Frontal cortex (tissue), 4 donors: ENCODE results near the gene PLEKHA7. TPM values are rescaled to one million over a fixed set of nuclear protein-coding genes. Genes with fewer than 3 reads are reported as not detected.

Source experiments
- DNase-seq, 2 donors: peaks; one replicate each; pipeline ENCODE4 v3.0.0; 2012; ENCODE audit warnings: low spot score in 2 of 2
- FAIRE-seq: peaks from 2 replicates; lab custom pipeline; 2012; peaks lifted over from hg19 to GRCh38; lab: Jason Lieb, UNC
- total RNA-seq: library from RNA; depleted of rRNA; stranded (reverse); fragments of >200 nt; gene quantifications from one replicate; pipeline ENCODE4 v1.2.3, GENCODE V29; 2014
- donor health status: control.
- donor health status: control.
- donor health status: control.

PLEKHA7 gene
- total RNA-seq, 1 donor from 2014 or later, result 6.9 TPM

DNA sequence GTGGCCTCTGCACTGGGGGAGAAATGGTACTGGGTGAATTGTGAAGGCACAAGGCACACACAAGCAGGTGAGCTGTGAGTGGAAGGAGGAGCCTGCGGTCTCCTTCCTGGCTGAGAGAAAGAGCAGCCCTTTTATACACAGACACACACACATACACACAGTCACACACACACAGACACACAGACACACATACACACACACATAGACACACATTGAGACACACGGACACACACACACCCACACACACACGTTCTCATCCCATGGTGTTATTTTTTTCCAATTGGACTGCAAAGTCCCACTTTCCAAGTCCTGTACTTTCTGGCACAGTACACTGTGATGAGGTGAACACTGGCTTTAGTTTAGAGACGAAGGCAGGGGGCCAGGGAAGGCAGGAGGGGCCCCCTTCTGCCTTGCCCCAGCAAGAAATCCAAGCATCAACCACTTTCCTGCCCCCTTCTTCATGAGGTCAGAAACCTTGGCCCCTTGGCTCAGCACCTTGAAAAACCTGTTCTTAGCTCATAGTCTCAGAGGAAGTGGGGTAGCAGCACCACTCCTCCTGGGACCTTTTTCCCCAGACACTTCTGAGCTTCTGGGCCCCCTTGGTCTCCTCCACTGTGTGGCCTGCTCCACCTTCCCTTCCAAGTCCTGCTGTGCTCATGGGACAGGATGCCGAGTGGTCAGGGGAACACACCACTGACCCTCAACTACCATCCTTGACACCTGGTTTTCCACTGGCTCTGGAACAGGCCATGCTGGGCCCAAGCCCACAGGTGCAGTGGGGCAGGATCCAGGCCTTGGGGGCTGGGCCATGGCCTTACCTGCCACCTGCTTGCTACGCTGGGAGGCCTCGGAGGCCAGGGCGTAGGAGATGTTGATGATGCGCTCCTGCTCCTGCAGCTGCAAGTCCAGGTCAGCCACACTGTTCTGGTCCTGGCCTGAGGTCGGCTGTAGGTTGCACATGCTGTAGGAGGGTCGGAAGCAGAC is 232.0 kb downstream of the PLEKHA7 start:
- FAIRE-seq, result no peak
- DNase-seq, result no peak

DNA sequence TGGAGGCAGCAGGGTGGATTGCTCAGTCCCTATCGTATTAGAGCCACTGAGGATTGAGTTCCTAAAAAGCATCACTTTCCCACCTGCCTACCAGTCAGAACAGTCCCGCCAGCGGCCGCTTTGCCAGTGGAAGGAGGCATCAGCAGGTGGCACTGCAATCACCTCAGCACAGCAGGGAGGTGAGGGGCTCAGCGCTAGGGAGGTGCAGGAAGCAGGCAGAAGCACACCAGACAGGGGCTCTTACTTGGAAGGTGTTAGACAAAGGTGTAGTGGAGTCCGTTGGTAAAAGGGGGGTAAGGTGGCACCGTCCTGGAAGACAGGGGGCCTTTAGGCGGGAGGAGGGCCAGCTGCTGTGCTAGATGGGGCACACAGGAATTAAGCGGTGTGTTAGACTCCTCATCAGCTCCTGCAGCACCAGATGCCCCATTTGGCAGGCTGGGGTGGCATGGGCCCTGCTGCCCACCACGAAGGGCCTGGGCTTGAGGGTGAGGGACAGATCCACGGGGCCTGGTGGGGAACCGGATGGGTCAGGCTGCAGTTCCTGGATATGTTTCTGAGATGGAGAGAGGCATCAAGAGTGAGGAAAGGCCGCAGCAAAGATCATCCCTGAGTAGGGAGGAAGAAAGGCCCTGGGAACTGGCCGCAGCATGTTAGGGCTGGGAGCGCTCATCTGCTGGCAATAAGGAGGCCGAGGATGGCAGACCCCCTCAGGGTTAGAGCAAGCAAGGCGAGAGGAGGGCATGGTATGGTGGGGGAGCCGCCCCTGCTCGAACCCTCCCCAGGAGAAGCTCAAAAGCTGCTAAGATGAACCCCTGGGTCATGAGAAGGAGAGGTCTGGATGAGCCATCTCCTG is 233.3 kb downstream of the PLEKHA7 start:
- DNase-seq, result no peak
- FAIRE-seq, result no peak

DNA sequence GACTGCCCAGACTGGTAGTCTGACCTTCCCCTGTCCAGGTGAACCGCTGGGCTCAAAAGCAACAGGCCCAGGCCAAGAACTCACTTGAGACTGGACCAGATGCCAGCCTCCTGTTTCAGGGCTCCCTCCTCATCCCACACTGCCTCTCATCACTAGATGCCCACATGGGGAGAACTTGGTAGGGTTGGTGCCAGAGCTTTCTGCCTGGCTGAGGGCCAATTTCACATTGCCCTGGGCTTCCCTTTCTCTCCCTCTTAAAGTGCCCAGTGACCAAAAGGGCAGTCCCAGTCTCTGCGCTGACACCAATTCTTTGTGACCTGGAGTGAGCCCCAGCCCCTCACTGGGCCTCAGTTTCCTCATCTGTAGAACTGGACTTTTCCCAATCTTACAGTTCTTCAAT is 234.1 kb downstream of the PLEKHA7 start:
- no peak for DNase-seq
- FAIRE-seq, result no peak

DNA sequence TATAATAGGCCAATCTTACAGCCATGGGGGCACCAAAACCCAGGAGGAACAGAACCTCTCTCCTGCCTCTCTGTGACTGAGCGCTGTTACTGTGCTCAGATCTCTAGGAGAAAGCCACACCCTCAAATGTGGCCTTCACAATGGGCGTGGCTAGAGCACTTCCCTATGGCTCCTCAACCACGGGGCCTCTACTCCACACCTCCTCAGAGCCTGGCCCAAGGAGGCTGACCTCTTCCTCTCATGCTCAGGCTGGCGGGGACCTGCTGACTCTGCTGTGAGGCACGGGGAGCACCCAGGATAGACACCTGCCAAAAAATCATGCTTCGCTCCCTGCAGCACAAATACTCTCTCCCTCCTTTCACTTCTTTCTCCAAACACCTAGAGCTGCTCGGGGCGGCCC is 234.8 kb downstream of the PLEKHA7 start:
- FAIRE-seq (no peak), DNase-seq (no peak)

DNA sequence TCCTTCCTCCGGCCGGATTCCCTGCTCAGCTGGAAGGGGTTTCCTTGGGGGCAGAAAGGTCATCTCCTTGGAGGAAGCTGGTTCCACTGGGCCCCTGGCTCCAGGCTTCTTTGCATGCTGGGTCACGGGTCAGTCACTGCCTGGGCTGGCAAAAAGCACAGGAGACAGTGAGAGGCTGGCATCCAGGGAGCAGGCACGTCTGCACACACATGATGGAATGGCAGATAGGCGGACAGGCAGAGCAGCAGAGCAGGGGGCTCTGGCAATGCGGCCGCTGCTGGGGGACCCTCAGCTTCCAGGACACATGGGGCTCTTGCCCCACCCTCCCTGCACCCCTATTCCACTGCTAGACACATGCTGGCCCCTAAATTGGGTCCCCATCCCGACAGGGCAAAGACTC is 235.3 kb downstream of the PLEKHA7 start:
- FAIRE-seq, result no peak
- DNase-seq, result no peak

DNA sequence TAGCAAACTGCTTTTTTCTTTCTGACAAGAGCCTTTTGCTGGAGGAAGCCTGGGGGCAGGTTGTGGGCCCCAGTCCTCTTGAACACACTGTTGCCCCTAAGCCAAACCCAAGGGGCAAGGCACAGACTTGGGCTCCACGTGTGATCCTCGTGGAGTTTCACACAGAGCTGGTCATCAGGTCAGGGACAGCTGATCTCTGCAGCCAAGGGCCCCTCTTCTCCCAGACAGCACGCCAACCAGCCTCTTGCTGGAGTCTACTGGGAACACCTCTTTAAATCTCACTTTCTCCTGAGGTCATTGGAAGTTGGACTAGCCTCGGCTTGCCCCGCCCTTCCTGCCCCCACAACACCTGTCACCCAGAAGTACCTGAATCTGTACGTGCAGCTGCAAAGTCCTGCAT is 235.9 kb downstream of the PLEKHA7 start:
- DNase-seq (no peak), FAIRE-seq (no peak)

DNA sequence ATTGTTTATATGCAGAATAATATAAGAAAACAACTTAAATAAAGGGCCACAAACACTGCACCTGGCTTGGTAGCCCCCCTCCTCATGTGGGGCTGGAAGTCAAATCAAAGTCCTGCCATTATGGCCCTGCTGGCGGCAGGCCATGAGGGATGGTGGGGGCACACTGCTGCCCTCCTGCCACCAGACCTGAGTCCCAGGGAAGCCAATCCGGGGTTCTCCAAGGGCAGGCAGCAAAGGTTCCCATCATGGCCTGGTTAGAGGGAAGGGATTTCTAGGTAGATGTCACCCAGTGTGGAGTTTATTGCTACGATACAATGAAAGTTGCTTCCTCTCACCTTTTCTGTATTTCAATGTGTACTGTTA is 236.6 kb downstream of the PLEKHA7 start:
- FAIRE-seq, result no peak
- no peak for DNase-seq

DNA sequence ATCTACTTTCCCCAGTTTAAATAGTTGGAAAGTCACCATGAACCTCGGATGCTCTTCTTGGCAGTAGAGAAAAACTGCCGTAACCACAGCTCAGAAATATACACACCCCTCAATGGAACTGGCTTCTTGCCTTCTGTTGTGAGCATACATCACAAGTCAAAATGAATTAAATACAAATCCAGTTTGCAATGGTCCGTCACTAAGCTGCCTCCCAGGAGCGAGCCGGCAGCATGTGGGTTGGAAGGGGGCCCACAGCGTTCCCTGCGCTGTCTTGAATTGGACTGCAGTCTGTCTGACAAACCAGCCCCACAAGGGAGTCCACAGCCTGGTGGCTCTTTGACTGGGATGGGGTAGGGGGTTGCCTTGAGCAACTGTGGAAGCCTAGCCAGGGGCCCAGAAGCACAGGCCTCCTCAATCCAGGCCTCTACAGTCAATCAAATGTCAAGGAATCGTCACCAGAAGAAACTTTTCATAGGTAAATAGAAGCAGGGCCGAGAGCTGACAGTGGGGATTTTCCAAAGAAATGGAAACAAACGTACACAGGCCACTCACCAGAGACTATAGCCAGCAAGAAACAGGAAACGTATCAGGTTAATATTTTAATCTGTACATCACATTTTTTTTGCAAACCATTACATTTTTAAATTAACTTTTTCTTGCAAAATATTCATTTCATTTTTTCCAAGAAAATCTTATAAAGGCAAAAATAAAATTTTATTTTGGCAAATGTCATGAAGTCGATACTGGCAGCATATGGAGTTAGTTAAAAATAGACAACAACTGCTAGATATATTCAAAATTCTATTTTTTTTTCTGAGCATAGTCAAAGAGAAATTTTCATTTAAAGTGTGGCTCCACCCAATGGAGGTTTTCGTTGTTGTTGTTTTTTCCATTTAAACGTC is 237.3 kb downstream of the PLEKHA7 start:
- DNase-seq (no peak), FAIRE-seq (peak; percentile 56)

DNA sequence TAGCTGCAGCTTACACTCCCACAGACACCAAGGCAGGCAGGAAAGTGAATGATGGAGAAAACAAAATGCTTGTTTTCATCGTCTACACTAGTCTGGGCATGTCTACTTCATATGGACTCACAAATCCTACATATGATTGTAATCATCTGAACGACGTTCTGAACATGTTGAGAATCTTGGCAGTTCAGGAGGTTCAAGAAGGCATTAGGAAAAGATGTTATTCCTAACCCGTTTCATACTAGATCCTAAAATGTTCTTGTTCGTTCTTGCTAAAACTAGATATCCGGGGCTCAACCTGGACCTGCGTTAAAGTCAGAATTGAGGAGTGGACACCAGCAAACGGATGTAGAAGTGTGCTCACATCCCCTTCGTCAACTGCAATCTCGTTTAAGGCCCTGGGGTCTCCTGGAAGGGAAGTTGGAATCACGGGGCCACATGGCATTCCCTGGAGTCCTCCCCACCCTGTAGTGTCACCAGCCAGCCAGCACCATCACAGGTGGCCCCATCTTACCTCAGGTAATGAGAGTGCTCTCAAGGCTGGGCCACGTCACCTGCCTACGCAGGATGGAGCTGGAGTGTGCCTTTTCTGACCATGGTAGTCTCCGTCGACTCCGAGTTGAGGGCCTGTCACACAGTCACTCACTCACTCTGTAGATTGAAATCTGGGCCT is 238.5 kb downstream of the PLEKHA7 start:
- no peak for FAIRE-seq
- DNase-seq, result no peak

DNA sequence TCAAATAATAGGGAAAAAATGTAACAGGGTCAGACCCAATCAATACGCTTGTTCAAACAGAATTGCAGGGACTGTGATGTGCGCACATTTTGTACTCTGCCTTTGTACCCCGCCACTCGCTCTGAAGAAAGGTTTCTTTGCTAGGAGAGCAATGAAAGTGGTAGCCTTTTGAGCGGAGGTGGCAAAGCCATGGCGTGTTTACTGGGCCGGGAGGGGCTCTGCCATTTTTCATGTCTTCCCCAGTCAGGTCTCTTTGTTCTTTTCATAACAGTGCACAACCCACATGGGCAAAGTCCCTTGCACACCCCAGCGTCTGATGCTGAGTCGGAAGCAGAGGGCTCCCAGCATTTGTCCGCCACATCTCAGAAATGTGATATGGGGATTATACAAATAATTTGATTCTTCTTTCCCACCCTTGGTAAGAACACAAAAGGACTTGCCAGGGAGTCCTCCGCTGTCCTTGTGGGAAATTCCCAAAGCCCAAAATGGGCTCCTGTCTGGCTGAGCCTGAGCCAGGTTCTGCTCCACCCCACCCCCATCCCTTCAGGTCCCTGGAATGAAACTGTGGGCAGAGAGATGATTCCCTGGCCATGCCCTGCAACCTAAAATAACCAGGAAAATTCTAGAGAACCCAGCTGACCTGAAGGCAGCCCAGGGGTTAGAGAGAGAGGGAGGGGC is 239.1 kb downstream of the PLEKHA7 start:
- no peak for FAIRE-seq

DNA sequence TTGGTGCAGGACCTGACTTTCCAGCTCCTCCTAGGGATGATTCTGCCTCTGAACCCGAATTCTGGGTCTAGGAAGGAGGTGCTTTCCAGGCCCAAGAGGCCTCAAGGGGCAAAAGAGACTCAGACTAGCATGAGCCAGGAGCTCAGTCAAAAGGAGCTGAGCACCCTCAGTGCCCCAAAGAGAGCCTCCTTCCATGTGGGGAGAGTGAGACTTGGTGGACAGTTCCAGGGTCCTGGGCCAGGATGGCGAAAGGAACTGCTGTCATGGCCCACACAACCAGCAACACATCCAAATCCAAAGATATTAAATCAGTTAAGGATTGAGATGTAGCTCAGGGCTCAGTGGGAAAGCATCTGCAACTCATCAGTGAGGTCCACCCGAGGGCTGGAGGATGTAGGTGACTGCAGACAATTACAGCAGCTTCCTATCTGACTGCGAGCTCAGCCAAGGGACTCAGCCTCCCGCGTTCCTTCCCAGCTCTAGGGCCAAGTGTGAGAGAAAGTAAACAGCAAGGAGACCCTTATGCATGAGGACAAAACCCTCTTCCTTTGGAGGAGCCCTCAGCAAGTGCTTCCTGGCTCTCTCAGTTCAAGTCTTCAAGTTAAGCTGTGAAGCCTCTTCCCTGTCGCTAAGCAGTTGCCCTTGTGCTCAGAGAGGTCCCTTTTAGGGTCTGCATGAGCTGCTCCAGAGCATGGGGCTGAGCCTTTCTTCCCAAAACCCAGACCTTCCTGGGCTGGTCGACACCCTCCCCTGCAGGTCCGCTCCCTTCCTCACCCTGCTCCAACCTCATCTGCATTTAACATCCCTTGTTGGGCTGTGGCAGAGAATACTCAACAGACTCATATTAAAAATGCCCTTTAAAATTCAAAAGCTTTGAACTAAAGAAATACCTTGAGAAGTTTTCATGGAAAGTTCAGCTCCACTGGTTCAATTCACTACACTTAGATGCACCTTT is 240.0 kb downstream of the PLEKHA7 start:
- no peak for FAIRE-seq
- no peak for DNase-seq

More for the DNA sequence above, 239.1 kb downstream of the PLEKHA7 start:
- no peak for DNase-seq

DNA sequence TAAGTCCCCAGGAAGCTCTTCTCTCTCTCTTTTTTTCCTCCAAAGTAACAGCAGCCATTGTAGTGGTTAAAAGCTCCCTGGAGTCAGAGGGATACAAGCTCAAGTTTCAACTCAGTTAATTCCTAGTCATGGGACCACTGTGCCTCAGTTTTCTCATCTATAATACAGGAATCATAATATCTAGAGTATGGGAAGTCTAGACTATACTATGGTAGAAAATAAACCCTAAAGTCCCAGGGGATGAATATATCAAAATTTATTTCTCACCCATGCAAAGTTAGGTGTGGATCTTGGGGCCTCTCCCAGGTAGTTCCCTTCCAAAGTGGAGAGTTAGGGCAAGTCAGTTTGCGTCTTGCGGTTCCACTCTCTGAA is 242.1 kb downstream of the PLEKHA7 start:
- no peak for FAIRE-seq
- no peak for DNase-seq

DNA sequence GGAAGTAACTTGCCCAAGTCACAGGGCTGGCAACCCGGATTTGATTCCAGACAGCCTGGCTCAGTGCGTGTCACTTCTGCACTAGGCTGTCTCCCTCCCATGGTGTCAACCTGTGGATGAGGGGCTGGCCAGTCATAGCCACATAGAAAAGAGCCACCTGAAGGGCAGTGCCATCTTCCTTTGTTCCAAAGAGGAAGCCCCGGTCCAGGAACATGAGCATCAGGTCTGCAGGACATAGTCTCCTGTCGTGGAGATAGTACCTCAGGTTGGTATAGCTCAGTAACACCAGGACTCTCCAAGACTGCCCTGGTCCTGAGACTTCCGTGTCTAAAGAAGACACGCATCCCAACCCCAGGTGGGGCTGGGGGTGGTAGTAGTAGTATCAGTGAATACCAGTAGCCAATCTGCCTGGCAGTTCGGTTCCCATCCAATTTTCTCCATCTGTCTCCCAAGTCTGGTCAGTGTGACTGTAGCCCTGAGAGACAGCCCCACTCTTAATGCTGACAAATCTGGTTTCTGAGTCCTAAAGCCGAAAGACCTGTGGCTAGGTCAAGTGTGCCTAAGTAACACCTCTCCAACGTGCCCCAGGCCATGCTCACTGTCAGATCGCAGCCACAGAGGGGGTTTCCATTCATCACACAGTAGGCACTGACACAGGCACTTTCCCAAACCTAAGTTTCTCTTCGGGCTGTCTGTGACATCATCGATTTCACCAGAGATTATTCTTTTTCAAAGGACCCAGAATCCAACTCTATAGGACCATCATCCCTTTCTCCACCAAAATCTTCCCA is 242.7 kb downstream of the PLEKHA7 start:
- no peak for FAIRE-seq
- no peak for DNase-seq

DNA sequence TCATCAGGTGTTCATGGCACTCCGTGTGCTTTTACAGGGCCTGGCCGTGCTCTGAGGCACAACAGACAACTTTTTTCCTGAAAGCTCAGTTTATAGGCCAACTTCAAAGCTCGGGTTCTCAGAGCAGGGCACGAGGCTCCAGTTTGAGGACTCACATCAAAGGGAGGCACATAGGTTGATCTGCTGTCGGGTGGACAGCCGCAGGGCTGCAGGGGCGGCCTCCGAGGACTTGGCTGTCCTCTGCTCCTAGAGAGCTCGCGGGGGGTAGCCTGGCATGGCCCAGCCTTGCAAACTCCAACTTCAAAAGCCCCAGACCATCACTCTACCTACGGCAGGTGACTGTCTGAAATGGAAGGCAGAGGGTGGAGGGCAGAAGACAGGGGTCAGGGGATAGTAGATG is 244.2 kb downstream of the PLEKHA7 start:
- DNase-seq (no peak), FAIRE-seq (no peak)

DNA sequence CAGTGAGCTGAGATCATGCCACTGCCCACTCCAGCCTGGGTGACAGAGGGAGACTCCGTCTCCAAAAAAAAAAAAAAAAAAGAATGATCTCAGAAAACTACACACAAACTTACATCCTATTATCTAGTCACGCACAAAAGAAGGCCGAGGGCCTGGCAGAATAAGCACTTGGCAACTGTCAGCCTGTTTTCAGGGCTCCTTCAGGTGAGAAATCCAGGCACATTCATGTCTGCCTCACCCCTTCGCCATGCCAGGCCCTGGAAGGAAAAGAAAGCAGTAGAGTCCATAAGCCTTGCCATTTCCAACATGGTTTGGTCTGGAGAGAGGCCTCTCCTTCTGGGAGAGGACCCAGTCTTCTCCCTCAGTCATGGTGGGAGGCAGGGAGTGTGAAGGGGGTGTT is 244.8 kb downstream of the PLEKHA7 start:
- no peak for DNase-seq
- no peak for FAIRE-seq

DNA sequence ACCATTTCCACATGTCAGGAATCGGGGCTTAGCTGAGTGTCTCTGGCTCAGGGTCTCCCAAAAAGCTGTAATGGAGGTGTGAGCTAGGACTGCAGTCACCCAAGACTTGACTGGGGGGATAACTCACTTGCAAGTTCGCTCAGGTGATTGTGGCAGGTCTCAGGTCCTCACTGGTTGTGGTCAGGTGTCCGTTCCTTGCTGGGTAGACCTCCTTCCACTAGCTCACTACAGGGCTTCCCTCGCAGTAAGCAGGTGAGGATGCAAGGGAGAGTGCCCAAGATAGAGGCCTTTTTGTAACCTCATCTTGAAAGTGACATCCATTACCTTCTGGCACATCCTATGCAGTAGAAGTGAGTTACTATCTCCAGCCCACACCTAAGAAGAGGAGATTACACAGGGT is 246.3 kb downstream of the PLEKHA7 start:
- no peak for DNase-seq
- no peak for FAIRE-seq

DNA sequence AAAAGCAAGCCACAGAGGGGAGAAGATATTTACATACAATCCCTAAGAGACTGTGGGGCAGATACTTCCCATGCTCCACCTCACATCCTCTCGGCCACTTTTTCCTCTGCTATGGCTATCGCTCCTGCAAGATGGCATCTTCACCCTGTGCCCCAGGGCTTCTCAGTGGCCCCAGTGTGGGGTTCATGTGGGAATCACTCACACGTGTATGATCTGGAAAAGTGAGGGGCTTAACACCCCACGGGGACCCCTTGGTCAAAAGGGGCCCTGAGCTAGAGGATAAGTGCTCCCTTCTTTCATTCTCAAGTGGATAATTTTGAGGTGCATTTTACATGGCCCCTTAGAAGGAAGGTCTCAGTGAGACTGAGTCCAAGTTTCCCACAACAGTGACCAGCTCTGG is 247.1 kb downstream of the PLEKHA7 start:
- FAIRE-seq (no peak), DNase-seq (no peak)
